Activated CD4-positive, CD25-positive, alpha-beta regulatory T cell treated with anti-CD3 and anti-CD28 coated beads, Interleukin-2, amount 50 U/mL, for 16 hours (primary cell): ENCODE results near the gene MICAL3.
"Not testable (repeated sequence)": the region's sequence is repeated elsewhere in the genome, so short reads cannot be mapped to it uniquely, and the experiment has no call there.

ENCODE experiments used
- DNase-seq: peaks from one replicate; pipeline ENCODE4 v3.0.0-alpha.2; 2020; ENCODE audit warnings: low read depth, low spot score

The MICAL3 gene

GRCh38 chr22:18024276-18024939 is at the start of gene MICAL3:
Gene MICAL3, minus strand, starts transcription at chr22:18024561. Its CDS starts 117,749 bp downstream, at chr22:17906812.
- no peak for DNase-seq

- not testable (repeated sequence) for DNase-seq
Measured at GRCh38 chr22:18073927-18074326, 49.6 kb upstream of the MICAL3 start.

GRCh38 chr22:18073467-18073866 is 49.1 kb upstream of the MICAL3 start:
- DNase-seq, result no peak

- DNase-seq, result no peak
Measured at GRCh38 chr22:18071968-18072310, 47.6 kb upstream of the MICAL3 start.

GRCh38 chr22:18071307-18071967 is 47.1 kb upstream of the MICAL3 start:
- DNase-seq, result not testable (repeated sequence)

GRCh38 chr22:18070556-18071306 is 46.4 kb upstream of the MICAL3 start:
- no peak for DNase-seq

GRCh38 chr22:18070041-18070440 is 45.7 kb upstream of the MICAL3 start:
- no peak for DNase-seq

- DNase-seq, result no peak
Measured at GRCh38 chr22:18069041-18069440, 44.7 kb upstream of the MICAL3 start.

- no peak for DNase-seq
Measured at GRCh38 chr22:18068381-18068988, 44.1 kb upstream of the MICAL3 start.

GRCh38 chr22:18067548-18068341 is 43.4 kb upstream of the MICAL3 start:
- DNase-seq, result no peak

GRCh38 chr22:18067121-18067520 is 42.8 kb upstream of the MICAL3 start:
- no peak for DNase-seq

GRCh38 chr22:18066181-18066859 is 42.0 kb upstream of the MICAL3 start:
- DNase-seq, result no peak

- DNase-seq, result no peak
Measured at GRCh38 chr22:18065256-18065655, 40.9 kb upstream of the MICAL3 start.

GRCh38 chr22:18064636-18065035 is 40.3 kb upstream of the MICAL3 start:
- no peak for DNase-seq

- not testable (repeated sequence) for DNase-seq
Measured at GRCh38 chr22:18063715-18064114, 39.4 kb upstream of the MICAL3 start.

GRCh38 chr22:18063306-18063705 is 38.9 kb upstream of the MICAL3 start:
- no peak for DNase-seq

- DNase-seq, result no peak
Measured at GRCh38 chr22:18062421-18062820, 38.1 kb upstream of the MICAL3 start.

- DNase-seq, result no peak
Measured at GRCh38 chr22:18060646-18061620, 36.6 kb upstream of the MICAL3 start.

- DNase-seq, result no peak
Measured at GRCh38 chr22:18059991-18060390, 35.6 kb upstream of the MICAL3 start.

- DNase-seq, result no peak
Measured at GRCh38 chr22:18059473-18059872, 35.1 kb upstream of the MICAL3 start.
